SU-DHL-6 (cell line): ENCODE results near the gene RNF157.
"Not testable (repeated sequence)": the region's sequence is repeated elsewhere in the genome, so short reads cannot be mapped to it uniquely, and the experiment has no call there.

Source experiments
- EZH2phosphoT487 ChIP-seq: fragments of 200-600 bp; sonication (generic), shearing (Covaris generic); conservative IDR thresholded peaks from 2 replicates; pipeline ENCODE4 v1.6.1; 2018; ENCODE audit warnings: mild to moderate bottlenecking, antibody characterized with exemption, low read length, moderate library complexity, mixed read lengths
- TF ChIP-seq, protein P1 (sequence below): fragments of 200-600 bp; sonication (generic); IDR thresholded peaks from one replicate; pipeline ENCODE4 v1.5.1; 2017; ENCODE audit warnings: antibody characterized with exemption, mild to moderate bottlenecking, low read length, moderate library complexity; ENCODE audit not compliant: insufficient read depth, poor library complexity, severe bottlenecking

DNA sequence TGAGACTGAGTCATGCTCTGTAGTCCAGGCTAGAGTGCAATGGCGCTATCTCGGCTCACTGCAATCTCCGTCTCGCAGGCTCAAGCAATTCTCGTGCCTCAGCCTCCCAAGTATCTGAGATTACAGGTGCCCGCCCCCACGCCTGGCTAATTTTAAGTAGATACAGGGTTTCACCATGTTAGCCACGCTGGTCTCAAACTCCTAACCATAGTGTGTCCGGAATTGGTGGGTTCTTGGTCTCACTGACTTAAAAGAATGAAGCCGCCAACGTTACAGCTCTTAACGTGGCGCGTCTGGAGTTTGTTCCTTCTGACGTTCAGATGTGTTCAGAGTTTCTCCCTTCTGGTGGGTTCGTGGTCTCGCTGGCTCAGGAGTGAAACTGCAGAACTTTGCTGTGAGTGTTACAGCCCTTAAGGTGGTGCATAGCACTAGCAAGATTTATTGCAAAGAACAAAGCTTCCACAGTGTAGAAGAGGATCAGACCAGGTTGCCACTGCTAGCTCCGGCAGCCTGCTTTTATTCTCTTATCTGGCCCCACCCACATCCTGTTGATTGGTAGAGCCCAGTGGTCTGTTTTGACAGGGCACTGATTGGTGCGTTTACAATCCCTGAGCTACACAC lies 16.2 kb upstream of the RNF157 start:
- TF ChIP-seq, protein P1, sequence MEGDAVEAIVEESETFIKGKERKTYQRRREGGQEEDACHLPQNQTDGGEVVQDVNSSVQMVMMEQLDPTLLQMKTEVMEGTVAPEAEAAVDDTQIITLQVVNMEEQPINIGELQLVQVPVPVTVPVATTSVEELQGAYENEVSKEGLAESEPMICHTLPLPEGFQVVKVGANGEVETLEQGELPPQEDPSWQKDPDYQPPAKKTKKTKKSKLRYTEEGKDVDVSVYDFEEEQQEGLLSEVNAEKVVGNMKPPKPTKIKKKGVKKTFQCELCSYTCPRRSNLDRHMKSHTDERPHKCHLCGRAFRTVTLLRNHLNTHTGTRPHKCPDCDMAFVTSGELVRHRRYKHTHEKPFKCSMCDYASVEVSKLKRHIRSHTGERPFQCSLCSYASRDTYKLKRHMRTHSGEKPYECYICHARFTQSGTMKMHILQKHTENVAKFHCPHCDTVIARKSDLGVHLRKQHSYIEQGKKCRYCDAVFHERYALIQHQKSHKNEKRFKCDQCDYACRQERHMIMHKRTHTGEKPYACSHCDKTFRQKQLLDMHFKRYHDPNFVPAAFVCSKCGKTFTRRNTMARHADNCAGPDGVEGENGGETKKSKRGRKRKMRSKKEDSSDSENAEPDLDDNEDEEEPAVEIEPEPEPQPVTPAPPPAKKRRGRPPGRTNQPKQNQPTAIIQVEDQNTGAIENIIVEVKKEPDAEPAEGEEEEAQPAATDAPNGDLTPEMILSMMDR, result not testable (repeated sequence)
- TF ChIP-seq EZH2phosphoT487, result not testable (repeated sequence)
